Panc1 (cell line): ENCODE measurements around the gene CHMP2B.

Experiments used
- SIN3A ChIP-seq: IDR thresholded peaks from 2 replicates; pipeline ENCODE4 v1.6.1; 2012; ENCODE audit warnings: low read depth, mild to moderate bottlenecking, low read length, moderate library complexity, borderline replicate concordance; ENCODE audit not compliant: insufficient read depth
- TF ChIP-seq, protein P1 (sequence below): fragments of 450-650 bp; IDR thresholded peaks from 2 replicates; pipeline ENCODE4 v1.5.1; 2017; ENCODE audit warnings: mild to moderate bottlenecking
- TF ChIP-seq, protein P2 (sequence below), 2 experiments: IDR thresholded peaks; 2 replicates each; pipeline ENCODE4 v1.6.1; 2011 to 2012; ENCODE audit warnings: low read depth in 2 of 2, control low read depth in 1 of 2, low read length in 1 of 2, mild to moderate bottlenecking in 1 of 2, moderate library complexity in 1 of 2; ENCODE audit not compliant: insufficient read depth in 1 of 2

DNA sequence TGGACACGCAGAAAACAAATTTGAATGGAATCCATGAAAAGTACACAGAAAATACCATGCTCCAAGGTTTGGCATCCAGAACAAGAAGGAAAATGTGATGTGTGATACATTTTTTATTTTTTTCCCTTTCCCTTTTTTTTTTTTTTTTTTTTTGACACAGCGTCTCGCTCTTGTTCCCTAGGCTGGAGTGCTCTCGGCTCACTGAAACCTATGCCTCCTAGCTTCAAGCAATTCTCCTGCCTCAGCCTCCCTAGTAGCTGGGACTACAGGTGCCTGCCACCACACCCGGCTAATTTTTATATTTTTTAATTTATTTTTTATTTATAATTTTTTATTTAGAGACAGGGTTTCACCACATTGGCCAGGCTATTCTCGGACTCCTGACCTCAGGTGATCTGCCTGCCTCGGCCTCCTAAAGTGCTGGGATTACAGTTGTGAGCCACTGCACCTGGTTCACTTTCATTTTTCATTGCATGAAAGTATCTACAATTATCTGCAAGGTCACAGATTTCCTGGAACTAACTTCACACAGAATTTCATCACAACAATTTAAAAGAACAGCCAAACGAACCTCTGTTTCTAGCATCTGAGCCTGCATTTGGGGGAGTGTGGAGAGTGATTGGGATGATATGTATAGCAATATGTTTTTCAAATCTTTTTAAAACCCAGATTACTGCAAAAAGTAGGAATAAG, 41.0 kb downstream of the CHMP2B start:
- TF ChIP-seq, protein P1, sequence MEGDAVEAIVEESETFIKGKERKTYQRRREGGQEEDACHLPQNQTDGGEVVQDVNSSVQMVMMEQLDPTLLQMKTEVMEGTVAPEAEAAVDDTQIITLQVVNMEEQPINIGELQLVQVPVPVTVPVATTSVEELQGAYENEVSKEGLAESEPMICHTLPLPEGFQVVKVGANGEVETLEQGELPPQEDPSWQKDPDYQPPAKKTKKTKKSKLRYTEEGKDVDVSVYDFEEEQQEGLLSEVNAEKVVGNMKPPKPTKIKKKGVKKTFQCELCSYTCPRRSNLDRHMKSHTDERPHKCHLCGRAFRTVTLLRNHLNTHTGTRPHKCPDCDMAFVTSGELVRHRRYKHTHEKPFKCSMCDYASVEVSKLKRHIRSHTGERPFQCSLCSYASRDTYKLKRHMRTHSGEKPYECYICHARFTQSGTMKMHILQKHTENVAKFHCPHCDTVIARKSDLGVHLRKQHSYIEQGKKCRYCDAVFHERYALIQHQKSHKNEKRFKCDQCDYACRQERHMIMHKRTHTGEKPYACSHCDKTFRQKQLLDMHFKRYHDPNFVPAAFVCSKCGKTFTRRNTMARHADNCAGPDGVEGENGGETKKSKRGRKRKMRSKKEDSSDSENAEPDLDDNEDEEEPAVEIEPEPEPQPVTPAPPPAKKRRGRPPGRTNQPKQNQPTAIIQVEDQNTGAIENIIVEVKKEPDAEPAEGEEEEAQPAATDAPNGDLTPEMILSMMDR, result no peak
- no peak for TF ChIP-seq SIN3A
- TF ChIP-seq, protein P2, sequence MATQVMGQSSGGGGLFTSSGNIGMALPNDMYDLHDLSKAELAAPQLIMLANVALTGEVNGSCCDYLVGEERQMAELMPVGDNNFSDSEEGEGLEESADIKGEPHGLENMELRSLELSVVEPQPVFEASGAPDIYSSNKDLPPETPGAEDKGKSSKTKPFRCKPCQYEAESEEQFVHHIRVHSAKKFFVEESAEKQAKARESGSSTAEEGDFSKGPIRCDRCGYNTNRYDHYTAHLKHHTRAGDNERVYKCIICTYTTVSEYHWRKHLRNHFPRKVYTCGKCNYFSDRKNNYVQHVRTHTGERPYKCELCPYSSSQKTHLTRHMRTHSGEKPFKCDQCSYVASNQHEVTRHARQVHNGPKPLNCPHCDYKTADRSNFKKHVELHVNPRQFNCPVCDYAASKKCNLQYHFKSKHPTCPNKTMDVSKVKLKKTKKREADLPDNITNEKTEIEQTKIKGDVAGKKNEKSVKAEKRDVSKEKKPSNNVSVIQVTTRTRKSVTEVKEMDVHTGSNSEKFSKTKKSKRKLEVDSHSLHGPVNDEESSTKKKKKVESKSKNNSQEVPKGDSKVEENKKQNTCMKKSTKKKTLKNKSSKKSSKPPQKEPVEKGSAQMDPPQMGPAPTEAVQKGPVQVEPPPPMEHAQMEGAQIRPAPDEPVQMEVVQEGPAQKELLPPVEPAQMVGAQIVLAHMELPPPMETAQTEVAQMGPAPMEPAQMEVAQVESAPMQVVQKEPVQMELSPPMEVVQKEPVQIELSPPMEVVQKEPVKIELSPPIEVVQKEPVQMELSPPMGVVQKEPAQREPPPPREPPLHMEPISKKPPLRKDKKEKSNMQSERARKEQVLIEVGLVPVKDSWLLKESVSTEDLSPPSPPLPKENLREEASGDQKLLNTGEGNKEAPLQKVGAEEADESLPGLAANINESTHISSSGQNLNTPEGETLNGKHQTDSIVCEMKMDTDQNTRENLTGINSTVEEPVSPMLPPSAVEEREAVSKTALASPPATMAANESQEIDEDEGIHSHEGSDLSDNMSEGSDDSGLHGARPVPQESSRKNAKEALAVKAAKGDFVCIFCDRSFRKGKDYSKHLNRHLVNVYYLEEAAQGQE (IDR thresholded peaks at IDR 0.05; ENCODE audit: insufficient read depth in 1 of 2, low read depth in 2 of 2, low read length in 1 of 2), result no peak
